Panc1 (cell line): Measurements from ENCODE around the gene ATP10A.

Experiments used
- POLR2AphosphoS5 ChIP-seq: IDR thresholded peaks from 2 replicates; pipeline ENCODE4 v1.6.1; 2012; ENCODE audit warnings: mild to moderate bottlenecking, low read depth, low read length, moderate library complexity
- SIN3A ChIP-seq: IDR thresholded peaks from 2 replicates; pipeline ENCODE4 v1.6.1; 2012; ENCODE audit warnings: low read depth, mild to moderate bottlenecking, low read length, moderate library complexity, borderline replicate concordance; ENCODE audit not compliant: insufficient read depth
- TF ChIP-seq, protein P1 (sequence below), 2 experiments: IDR thresholded peaks; 2 replicates each; pipeline ENCODE4 v1.6.1; 2011 to 2012; ENCODE audit warnings: low read depth in 2 of 2, control low read depth in 1 of 2, low read length in 1 of 2, mild to moderate bottlenecking in 1 of 2, moderate library complexity in 1 of 2; ENCODE audit not compliant: insufficient read depth in 1 of 2
- TF ChIP-seq, protein P2 (sequence below): fragments of 450-650 bp; IDR thresholded peaks from 2 replicates; pipeline ENCODE4 v1.5.1; 2017; ENCODE audit warnings: mild to moderate bottlenecking

DNA sequence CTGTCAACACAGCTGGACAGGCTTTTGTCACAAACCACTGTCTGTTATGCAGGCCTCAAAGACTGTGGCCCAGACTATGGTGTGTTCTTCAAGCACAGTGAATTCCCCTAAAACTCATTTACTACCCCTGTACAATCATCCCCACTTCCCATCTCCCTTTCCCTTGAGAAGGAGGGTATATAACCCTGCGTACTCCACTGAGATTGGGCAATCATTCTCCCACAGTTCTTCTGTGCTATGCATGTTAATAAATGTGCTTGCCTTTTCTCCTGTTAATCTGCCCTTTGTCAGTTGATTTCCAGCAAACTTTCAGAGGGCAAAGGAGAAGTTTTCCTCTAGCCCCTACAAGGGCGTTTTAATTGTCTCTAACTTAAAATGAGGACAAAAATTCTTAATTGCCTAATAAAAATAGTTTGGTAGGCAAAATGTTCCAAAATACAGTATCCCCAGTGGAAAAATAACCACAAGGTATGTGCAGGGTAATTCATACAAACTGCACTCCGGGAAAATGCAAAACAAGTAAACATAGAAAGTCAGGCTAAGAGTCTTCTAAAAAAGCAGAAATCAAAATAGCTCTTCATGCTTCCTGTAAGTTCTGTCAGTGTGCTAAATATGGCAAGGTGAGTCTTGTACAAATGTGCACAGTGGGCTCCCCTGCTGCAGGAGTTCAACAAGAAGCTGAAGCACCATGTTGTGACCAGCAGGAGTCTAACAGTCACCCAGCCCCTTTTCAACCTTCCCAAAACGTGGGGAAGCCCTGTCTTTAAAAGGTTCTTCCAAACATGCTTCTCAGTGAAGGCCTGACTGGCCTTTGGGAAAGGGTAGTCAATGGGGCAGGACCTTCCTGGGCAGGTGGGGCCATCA, 10.2 kb downstream of the ATP10A start:
- TF ChIP-seq, protein P1, sequence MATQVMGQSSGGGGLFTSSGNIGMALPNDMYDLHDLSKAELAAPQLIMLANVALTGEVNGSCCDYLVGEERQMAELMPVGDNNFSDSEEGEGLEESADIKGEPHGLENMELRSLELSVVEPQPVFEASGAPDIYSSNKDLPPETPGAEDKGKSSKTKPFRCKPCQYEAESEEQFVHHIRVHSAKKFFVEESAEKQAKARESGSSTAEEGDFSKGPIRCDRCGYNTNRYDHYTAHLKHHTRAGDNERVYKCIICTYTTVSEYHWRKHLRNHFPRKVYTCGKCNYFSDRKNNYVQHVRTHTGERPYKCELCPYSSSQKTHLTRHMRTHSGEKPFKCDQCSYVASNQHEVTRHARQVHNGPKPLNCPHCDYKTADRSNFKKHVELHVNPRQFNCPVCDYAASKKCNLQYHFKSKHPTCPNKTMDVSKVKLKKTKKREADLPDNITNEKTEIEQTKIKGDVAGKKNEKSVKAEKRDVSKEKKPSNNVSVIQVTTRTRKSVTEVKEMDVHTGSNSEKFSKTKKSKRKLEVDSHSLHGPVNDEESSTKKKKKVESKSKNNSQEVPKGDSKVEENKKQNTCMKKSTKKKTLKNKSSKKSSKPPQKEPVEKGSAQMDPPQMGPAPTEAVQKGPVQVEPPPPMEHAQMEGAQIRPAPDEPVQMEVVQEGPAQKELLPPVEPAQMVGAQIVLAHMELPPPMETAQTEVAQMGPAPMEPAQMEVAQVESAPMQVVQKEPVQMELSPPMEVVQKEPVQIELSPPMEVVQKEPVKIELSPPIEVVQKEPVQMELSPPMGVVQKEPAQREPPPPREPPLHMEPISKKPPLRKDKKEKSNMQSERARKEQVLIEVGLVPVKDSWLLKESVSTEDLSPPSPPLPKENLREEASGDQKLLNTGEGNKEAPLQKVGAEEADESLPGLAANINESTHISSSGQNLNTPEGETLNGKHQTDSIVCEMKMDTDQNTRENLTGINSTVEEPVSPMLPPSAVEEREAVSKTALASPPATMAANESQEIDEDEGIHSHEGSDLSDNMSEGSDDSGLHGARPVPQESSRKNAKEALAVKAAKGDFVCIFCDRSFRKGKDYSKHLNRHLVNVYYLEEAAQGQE (IDR thresholded peaks at IDR 0.05; ENCODE audit: insufficient read depth in 1 of 2, low read depth in 2 of 2, low read length in 1 of 2) = no peak
- TF ChIP-seq, protein P2, sequence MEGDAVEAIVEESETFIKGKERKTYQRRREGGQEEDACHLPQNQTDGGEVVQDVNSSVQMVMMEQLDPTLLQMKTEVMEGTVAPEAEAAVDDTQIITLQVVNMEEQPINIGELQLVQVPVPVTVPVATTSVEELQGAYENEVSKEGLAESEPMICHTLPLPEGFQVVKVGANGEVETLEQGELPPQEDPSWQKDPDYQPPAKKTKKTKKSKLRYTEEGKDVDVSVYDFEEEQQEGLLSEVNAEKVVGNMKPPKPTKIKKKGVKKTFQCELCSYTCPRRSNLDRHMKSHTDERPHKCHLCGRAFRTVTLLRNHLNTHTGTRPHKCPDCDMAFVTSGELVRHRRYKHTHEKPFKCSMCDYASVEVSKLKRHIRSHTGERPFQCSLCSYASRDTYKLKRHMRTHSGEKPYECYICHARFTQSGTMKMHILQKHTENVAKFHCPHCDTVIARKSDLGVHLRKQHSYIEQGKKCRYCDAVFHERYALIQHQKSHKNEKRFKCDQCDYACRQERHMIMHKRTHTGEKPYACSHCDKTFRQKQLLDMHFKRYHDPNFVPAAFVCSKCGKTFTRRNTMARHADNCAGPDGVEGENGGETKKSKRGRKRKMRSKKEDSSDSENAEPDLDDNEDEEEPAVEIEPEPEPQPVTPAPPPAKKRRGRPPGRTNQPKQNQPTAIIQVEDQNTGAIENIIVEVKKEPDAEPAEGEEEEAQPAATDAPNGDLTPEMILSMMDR = no peak
- TF ChIP-seq POLR2AphosphoS5 (no peak), SIN3A (no peak)
